GM21717 (cell line): ENCODE results near the gene KCTD21.

ENCODE experiments used
- ATAC-seq: cut with Tn5 transposase; IDR thresholded peaks from one replicate; pipeline ENCODE4 v1.9.1; 2021; ENCODE audit warnings: mild to moderate bottlenecking, moderate library complexity; ENCODE audit not compliant: unreplicated experiment

Gene KCTD21

DNA sequence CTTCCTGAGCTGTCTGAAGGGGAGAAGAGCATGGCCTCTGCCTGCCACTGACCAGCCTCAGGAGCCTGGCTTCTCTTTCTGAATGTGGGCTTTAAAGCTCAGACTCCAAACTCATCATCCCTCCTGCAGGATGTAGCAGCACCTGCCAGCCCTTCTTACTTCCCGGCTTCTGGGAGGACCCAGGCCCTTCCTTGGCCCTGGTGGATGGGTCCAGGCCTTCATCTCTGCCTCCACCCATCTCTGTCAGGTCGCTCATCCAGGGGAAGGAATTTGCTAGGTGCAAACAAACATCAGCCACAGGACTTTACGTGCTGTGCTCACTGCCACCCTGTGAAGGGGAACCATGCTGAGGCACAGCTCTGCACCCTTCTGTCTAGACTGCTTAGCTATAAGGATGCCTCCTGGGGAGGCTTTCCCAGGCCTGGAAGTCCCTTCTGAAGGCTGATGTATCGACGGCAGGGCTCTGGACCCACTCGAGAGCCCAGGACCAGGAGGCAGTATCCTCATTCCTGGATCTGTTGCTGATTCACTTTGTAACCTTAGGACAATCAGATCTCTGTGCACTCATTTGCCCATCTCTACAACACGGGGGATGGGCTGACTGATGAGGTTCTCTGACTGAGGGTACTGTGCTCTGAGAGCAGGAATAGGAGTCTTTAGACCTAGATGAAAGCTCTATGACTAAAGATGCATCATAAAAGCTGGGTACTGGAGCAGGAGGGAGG is 31.2 kb upstream of the KCTD21 start:
- ATAC-seq: no peak

DNA sequence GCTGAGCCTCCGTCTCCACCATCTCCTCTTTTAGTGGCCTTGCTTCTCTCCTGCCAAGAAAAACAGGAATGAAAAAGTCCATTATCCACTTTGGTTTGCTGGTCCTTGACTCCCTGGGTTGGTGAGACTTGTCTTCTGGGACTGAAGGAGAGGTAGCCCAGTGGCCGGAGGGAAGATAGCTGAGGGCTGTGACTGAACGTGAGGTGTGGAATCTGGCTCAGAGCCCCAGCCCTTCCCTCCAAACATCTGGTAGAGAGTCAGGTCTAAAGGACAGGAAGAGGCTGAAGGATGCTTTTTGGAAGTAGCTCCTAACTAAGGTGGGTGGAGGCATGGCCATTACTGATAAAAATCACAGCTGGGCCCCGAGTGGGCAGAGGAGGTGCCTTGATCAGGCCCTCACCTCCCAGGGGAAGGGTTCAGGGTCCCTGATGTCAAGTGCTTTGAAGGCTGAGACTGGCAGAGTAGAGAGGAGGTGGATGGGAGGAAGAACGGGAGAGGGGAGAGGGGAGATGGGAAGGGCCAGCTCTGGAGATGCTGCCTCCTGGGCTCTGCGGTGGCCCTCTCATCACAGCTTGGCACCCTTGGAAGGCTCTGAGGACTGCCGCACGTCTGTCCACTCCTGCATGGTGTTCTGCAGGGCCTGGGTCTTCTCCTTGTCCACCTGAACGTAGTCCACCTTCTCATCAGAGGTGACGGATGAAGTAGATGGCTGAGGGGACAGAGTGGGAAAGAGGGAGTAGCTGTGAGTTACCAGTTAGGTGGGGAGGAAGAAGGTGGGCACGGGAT is 30.5 kb upstream of the KCTD21 start:
- no peak for ATAC-seq

DNA sequence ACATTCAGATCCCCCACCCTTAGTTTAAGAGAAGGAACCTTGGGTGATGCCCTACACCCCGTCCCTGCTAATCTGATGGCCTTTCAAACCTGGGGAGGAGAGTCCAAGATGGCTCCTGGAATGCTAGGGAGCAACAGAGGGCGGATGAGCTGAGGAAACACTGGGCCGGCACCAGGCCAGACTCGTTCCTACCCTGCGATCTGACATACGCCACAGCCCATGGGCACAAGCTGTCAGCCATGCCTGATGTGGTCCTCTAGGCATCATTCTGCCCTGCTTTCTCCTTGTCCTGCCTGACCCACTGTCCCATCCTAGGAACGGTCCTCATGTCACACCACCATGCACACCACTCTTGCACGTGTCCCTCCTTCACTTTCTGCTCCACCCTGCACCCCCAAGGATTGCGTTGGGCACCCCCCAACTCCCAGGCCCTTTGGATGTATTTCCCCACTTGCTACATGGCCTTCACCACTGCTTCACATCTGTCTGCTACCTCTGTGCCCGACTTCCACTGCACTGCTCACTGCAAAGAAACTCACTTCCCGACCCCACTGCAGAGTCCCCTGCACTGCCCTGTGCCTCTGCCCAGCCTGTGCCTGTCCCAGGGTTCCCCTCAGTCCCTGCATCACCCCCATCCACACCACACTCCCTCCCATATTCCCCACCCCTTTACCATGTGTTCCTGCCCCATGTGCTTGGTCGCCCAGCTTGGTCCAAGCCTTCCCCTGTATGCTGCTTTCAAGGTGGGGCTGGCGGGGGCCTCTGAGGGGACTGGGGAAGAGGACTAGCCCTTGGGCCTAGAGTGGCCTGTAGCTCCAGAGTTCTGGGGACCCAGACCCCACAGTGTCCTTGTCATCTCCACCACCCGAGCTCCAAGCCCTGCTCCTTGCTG is 29.5 kb upstream of the KCTD21 start:
- no peak for ATAC-seq

DNA sequence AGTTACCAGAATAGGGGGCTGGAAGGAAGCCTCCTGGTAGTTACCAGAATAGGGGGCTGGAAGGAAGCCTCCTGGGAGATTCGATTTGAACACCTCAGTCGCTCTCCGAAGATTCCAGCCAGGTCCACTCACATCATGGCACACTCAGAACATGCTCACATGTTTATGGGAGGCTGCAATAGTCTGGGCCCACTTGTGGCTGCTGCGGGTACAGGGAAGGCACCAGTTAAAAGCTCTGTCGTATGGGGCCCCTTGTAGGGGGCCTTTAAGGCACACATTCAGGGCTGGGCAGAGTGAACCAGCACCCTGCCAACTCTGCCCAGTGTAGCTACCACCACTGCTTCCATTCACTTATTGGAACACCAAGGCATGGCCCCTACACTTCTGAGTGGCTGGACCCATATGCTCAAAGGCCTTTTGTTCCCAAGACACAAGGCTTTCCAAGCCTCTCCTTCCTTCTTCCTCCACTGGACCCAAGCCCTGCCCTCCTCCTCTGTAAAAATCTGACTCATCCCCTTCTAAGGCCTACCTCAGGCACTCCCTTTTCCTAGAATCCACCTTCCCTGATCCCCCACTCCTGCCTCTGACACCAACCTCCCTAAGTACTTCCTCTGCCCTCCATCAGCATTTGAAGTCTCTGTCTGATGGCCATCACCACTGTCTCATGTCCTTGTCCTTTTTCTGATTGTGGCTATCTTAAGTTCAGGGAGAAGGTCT is 28.3 kb upstream of the KCTD21 start:
- no peak for ATAC-seq

DNA sequence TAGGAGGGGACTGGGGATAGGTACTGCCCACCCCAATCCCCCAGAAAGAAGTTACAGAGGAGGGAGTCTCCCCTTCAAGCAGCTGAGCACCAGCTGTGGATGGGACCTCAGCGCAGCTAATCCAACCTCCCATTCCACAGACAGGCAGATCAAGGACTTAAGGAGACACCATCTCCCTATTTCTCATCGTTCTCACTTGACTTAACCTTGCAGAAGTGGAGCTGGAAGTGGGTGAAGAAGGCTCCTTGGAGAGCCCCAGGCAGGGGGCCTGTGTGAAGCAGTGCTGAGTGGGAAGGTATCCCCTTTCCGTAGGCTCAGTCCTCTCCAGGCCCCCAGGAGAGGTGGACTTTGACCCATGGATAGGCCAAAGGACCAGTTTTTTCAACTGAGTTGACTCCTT is 27.6 kb upstream of the KCTD21 start:
- no peak for ATAC-seq

DNA sequence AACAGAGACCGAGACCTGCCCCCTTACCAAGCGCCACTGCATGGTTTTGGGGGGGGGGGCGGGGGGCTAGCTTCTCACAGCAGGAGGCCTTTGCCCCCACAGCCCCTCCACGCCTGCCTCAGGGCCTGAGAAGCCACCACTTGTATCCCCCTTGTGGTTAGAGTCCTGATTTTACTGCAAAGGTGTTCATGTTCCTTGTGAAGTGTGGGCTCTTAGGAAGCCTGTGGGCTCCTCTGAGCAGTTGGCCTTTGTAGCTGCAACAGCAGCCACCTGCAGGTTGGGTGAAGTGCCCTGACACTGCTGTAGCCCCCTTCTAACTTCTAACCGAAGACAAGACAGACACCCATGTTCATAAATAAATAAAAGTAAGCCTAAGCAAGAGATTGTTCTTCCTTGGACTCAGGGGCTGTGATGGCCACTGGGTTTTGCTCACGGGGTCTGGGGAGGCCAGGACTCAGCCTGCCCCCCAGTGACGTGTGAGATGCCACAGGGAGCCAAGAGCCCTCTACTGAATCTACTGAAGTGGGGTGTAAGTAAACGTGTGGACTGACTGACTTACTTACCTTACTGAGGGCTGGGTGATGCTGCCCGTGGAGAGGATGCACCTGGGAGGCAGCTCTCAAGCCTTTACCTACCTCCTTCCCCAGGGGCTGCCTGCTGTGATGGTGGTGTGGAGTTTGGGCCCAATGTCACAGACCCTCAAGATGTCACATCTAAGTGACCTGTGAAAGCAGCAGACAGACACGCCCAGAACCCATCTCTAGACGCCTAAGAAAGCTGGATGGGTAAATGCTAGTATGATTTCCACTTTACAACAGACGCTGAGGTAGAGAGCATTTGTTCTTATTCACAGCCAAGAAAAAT is 26.1 kb upstream of the KCTD21 start:
- no peak for ATAC-seq

DNA sequence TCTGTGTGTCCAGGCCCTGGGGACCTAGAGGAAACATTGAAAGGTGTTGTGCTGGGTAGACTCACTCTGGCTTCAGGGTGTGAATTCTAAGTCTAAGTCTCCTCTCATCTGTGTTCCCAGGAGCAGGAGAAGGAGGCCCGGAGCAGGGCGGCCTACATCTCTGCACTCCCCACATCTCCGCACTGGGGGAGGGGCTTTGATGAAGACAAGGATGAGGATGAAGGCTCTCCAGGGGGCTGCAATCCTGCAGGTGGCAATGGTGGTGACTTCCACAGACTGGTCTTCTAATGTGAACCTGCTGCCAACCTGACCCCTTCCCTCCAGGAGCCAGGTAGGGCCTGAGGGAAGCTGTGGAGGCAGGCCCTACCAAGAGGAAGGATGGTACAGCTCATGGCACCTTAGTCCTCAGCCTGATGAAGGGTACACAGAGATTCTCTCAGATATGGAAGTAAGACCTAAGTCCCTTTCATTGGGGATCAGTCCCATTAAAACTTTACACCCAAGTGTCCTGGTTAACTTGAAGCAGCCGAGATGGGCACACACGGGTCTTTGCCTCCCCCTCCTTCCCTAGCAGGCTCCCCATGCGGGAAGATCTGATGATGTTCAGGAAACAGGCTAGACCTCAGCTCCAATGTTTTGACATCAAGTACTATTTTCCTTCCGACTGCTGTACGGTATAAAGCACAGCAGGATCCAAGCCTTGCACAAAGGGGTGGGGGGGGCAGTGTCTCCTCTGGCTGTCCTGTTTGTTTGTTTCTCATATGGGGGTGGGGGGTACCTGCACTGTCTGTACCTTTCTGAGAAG is 25.3 kb upstream of the KCTD21 start:
- ATAC-seq: no peak

DNA sequence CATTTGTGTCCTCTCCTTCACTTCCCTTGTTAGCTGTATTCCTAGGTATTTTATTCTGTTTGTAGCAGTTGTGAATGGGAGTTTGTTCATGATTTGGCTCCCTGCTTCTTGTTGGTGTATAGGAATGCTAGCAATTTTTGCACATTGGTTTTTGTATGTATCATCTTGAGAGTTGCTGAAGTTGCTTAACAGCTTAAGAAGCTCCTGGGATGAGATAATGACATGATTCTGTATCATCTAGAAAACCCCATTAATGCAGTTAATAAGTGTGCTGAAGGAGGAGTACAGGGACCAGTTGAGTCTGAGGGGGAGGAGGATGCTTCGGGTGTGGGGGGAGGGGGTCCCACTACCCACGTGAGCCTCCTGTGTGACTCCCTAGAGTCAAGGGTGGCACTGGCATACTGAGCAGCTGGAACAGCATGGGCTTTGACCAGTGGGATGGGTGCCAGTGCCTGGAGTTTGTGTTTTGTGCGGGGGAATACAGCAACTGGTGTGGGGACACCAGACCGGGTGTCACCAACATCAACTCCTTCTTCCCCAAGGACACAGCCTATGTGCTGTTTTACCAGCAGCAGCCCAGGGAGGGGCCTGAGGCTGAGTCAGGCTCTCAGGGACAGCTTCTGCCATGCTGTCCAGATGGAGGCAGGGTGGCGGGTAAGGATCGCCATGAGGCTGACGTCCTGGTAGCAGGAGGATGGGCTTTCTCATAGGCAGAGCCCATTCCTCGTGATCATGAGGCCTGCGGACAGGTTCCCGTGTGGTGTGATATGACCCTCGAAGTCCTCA is 24.4 kb upstream of the KCTD21 start:
- ATAC-seq: no peak

DNA sequence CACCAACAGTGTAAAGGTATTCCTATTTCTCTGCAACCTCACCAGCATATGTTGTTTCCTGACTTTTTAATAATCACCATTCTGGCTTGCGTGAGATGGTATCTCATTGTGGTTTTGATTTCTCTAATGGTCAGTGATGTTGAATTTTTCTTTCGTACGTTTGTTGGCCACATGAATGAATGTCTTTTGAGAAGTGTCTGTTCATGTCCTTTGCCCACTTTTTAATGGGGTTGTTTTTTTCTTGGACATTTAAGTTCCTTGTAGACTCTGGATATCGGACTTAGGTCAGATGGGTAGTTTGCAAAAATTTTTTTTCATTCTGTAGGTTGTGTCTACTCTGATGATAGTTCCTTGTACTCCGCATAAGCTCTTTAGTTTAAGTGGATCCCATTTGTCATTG is 23.1 kb upstream of the KCTD21 start:
- no peak for ATAC-seq

DNA sequence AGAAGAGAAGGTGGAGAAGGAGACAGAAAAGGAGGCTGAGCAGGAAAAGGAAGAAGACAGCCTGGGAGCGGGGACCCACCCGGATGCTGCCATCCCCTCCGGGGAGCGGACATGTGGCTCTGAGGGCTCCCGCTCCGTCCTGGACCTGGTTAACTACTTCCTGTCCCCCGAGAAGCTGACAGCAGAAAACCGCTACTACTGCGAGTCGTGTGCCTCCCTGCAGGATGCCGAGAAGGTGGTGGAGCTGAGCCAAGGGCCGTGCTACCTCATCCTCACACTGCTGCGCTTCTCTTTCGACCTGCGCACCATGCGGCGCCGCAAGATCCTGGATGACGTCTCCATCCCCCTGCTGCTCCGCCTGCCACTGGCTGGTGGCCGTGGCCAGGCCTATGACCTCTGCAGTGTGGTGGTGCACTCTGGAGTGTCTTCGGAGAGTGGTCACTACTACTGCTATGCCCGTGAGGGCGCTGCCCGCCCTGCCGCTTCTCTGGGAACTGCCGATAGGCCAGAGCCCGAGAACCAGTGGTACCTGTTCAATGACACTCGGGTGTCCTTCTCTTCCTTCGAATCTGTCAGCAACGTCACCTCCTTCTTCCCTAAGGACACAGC is 21.7 kb upstream of the KCTD21 start:
- ATAC-seq: no peak

DNA sequence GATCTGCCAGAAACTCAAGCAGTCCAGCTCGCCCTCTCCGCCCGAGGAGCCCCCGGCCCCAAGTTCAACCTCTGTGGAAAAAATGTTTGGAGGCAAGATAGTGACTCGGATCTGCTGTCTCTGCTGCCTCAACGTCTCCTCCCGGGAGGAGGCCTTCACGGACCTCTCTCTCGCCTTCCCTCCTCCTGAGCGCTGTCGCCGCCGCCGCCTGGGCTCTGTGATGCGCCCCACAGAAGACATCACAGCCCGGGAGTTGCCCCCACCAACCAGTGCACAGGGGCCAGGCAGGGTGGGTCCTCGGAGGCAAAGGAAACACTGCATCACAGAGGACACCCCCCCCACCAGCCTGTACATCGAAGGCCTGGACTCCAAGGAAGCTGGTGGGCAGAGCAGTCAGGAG is 21.1 kb upstream of the KCTD21 start:
- ATAC-seq: no peak

DNA sequence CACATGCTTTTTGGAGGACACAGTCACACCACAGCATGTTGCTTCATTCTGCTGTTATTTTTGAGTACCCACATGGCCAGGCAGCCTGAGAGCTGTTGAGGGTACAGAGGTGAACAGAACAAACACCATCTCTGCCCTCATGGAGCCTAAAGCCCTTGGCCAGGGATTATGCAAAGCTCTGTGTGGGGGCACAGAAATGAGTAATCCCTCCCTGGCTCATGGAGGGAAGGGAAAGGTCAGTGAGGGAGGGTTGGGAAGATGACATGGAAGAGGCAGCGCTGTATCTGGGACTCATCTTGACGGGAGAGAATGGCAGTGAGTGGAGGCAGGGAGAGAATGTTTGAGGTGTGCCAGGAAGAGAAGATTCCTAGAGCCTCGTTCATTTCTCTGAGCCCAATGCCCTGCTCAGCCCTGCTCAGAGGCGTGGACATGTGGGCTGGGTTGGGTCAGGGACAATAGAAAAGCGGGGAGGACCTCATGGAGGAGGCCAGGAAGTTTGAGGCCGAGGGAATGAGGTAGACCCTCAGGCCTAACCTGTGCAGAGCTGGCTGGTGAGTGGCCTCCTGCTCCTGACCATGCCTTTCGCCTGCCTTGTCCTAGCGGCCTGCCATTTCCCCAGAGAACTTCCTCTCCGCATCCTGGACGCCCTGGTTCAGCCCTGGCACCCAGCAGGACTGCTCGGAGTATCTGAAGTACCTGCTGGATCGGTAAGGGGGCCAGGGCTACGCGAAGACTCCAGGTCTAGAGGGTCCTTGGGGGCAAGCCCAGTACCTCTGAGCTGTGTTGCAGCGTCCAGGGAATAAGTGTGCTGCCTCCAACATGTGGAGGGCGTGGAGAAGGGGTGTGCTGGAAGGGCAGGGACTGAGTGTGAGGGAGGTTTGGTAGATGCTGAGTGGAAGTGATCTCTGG is 20.1 kb upstream of the KCTD21 start:
- no peak for ATAC-seq

DNA sequence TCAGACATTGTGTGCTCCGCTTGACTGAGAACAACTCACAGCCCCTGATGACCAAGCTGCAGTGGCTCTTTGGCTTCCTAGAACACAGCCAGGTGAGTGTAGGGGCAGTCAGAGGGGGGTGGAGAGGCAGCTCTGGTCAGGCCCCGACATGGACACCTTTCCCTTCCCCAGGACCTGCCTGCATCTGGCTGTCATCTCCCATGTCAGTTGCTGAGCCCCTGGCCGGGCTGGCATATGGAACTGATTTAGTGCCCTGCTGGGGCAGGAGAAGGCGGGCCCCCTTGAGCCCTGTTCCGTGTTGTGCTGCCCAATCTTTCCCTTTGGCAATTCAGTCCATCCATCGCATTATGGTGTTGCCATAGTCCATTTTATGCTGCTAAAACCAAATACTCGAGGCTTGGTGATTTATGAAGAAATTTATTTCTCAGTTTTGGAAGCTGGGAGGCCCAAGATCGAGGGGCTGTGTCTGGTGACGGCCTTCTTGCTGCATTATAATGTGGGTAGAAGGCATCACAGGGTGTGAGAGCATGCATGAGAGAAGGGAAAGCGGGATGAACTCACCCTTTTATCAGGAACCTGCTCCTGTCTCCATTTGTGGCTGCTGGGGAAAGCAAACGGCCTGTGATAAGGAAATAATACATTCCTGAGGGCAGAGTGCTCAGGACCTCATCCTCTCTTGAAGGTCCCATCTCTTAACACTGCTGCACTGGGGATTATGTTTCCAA is 19.3 kb upstream of the KCTD21 start:
- ATAC-seq: no peak

DNA sequence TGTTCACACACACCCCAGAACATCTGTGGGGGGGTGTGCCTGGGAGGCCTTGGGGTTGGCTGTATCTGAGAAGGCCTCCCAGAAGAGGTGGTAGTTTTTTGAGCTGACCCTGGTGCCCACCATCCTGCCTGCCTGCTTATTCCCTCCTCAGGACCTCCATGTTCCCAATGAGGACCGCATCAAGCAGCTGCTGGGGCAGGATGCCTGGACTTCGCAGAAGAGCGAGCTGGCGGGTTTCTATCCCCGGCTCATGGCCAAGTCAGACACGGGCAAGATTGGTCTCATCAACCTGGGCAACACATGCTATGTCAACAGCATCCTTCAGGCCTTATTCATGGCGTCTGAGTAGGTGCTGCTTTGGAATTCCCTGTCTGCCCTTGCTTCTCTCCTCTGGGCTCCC is 17.3 kb upstream of the KCTD21 start:
- ATAC-seq: no peak

DNA sequence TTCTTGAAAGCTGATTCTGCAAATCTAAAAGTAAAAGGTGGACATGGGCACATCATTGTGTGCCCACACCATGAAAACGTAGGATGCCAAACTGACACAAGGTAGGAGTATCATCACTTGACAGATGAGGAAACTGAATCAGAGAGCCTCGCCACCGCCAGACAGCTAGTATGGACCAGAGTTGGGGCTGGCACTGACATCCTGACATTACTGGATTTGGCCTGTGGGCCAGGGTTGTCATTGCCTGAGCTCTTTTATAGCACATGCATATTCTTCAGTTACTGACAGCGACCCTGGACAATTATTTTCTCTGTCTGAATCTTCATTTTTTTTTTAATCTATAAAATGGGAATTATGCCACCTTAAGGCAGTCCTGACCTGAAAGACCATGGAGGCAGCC is 16.8 kb upstream of the KCTD21 start:
- ATAC-seq: no peak

DNA sequence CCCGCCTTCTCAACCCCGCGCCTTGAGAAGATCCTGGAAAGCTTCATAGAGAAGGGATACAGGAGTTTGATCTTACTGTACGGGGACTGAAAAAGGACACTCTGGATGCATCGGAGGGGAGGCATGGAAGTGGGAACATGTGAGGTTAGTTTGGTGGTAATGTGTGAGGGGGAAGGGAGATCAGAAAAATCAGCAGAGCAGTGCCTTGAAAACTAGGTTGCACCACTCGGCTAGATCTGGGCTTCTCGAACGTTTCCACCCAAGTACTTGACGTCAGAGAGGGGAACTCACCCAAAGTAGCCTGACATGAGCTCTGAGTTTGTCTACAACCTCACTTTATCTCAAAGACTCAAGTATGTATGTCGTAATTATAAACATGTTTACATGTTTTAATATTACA is 14.8 kb upstream of the KCTD21 start:
- ATAC-seq: no peak
